ENCODE data around the gene VPS37D.

The VPS37D gene

GRCh38 chr7:73681031-73681430, 13.4 kb downstream of the VPS37D start:
- DNase-seq: no peak

- no peak for DNase-seq
Measured at GRCh38 chr7:73682745-73683055, 15.1 kb downstream of the VPS37D start.

DNA sequence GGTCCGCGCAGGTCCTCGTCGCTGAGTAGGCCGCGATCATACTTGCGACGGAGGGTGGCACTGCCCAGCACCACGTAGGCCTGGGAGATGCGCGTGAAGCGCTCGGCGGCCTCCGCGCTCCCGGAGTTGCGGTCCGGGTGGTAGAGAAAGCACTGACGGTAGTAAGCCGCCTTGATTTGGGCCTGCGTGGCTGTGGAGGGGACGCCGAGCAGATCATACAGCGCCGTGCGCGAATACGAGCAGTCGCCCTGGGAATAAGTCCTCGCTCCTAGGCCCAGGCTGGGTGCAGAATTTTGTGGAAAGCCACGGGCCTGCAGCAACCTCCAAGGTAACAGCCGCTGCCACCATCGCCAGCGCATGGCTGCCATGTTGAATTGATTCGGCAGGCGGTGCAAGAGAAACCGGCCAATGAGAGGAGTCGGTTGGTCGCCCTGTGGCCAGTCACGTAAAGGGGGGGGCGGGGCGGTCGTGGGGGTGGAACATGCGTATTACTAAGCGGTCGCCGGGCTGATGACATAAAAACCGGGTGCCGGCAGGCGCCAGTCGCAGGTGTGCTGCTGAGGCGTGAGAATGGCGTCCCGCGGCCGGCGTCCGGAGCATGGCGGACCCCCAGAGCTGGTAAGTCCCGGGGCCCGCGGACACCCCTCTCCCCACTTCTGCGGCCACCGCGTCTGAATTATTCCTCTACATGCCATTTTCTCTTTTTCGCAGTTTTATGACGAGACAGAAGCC, 15.6 kb downstream of the VPS37D start, which contains the start of the genes BUD23 and DNAJC30:
BUD23 (plus strand) TSS at position 542 of the 732 bp plus-strand sequence; CDS start at position 571, 29 bp downstream.
DNAJC30 (minus strand) TSS at position 398 of the 732 bp plus-strand sequence; CDS start at position 368, 30 bp downstream.
- DNase-seq: peak; percentile 90 to 97

DNA sequence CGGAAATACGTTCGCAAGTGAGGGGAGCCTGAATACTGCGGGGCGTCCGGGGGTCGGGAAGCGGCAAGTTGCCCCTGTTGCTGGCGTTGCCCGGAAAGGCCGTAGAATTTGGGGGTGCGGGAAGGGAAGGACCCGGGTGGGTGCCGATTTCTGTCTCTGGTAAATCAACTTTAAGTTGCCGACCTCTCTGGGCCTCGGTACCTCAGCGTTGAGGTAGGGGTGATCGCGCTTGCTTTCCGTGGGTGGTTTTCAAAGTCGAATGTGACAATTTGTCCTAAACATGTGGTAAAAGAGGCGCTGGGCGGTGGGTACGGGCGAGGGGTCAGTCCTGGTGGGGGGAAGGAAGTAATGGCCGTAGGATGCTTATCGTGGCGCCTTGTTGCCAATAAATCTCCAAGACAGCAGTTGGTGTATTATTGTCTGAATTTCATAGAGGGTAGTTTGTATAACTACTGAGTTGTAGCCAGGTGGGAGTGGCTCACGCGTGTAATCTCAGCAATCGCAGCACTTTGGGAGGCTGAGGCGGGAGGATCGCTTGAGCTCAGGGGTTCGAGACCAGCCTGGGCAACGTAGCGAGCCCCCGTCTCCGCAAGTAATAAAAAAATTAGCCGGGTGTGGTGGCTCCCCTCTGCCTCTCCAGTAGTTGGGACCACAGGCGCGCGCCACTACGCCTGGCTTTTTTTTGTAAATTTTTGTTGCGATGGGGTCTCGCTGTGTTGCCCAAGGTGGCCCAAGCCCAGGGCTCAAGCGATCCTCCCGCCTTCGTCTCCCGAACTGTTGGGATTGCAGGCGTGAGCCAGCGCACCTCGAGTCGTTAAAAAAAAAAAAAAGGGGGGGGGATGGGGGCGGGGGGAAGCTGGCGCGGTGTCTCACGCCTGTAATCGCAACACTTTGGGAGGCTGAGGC, 16.4 kb downstream of the VPS37D start:
- DNase-seq: peak in 1 of 2 experiments; percentile 42

GRCh38 chr7:73685311-73685710, 17.7 kb downstream of the VPS37D start:
- DNase-seq: no peak

DNA sequence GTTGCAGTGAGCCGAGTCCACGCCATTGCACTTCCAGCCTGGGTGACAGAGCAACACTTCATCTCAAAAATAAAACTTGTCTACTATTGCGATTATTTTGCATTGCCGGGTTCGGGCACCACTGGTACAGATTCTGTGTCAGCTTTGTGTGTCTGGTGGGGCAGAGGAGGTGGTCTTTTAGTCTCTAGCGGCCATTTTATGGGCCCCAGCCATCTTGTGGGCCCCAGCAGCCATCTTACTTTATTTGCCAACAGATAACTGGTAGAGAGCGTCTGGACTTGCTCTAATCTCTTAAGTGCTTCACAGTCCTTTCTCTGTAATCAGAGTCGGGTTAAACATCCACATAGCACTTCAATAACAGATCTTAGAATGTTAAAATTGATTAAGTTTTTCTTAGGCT, 20.7 kb downstream of the VPS37D start:
- no peak for DNase-seq

DNA sequence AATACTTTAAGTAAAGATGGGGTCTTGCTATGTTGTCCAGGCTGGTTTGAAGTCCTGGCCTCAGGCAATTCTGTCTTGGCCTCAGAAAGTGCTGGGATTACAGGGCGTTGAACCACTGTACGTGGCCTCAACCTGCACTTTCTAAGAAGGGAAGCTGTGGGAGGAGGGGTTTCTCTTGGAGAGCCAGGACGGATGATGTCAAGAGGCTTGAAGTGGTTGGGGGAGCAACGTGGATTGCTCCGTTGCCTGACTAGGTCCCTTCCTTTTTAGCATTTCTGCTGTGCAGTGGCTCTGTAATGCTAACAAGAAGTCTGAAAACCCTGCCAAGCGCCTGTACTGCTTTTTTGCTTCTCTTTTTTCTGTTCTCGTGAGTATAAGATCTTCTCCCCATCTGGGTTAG, 23.0 kb downstream of the VPS37D start:
- no peak for DNase-seq

- DNase-seq: no peak
Measured at GRCh38 chr7:73696372-73696771, 28.7 kb downstream of the VPS37D start.

- DNase-seq: no peak
Measured at GRCh38 chr7:73698410-73698809, 30.8 kb downstream of the VPS37D start.

DNA sequence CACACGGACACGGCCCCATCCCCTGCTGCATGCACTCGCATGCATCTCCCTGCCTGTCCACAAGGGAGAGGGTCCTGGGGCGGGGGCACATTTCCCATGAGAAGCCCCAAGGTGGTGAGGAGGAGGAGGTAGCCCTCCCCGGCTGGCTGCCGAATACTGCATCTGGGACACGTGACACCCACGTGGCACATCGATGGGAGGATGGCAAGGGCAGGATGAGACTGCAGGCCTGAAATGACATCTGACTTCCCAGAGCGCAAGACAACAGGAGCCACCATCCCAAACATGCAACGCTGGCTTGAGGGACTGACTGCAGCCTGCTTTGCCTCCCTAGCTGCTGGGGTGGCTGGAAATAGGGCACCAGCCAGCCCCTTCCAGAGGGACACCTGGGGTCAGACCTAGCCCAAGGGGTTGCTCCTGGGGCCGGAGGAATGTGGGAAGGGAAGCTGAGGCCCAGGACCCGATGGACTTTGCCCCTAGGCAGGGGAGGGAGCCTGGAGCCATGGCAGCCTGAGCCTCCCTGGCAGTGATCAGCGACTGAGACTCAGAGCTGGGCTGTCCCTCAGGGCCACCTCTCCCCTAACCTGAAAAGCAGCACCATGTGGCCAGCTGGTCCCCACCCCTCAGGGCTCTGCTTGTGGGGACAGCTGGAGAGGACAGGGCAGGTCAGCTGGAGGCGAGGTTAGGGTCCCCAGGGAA, 31.9 kb downstream of the VPS37D start:
- DNase-seq: no peak

- no peak for DNase-seq
Measured at GRCh38 chr7:73700069-73700423, 32.4 kb downstream of the VPS37D start.

DNA sequence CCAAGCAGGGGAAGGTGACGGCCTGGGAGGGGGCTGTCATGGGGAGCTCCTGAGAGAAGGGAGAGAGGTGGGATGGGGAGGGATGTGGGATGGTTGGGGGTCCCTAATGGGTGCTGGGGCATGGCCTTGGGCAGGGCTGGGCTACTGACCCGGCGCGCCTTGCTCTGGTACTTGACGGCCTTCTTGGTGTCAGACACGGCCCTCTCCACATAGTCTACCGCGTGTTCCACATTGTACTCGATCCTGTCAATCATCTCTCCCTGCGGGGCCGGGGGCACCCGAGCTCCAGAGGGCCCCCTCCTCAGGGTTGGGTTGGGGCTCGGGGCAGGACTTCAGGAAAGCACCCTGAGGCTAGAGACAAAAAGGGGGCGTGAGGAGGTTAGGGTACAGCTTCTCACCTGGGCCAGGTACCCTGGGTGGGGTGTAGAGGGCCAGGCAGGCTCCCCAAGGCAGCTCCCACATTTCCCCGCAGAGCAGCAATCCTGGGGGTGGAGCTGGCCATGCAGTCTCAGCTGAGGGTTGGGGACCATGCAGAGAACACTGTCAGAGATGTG, 33.0 kb downstream of the VPS37D start:
- no peak for DNase-seq

- DNase-seq: peak in 1 of 2 experiments; percentile 53
Measured at GRCh38 chr7:73701357-73701995, 33.8 kb downstream of the VPS37D start.

DNA sequence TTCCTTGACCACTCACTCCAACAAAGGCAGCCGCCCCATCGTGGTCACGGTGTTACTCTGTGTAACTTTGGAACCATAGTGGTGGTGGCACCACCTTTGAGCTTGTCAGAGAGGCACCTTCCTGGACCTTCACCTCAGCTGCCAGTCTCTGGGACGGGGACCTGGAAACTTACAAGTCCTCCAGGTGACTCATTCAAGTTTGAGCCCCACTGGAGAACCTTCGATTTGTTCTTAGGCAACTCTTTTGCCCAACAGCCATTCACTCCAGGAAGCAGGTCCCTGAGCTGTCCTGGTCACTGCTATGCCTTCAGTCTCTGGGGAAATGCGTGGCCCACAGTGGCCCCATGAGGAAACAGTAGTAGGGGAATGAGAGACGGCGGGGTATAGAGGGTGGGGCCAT, 34.6 kb downstream of the VPS37D start:
- DNase-seq: no peak

- DNase-seq: no peak
Measured at GRCh38 chr7:73702665-73703064, 35.0 kb downstream of the VPS37D start.

DNA sequence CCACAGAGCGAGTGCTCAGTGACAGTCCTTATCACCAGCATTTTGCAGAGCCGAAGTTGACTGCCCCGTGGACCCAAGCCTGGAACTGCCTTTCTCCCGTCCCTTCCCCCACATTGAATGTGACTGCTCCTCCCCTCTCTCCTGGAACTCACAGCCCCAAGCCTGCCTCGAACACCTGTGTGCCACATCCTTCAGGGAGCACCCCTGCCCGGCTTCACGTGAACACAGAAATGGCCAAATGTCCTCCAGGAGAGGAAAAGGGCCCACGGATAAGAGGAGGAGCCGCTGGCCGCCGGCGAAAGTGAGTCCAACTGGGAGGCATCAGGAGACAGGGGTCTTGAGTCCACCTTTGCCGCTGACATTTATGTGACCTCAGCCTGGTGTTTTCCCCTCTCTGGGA, 35.6 kb downstream of the VPS37D start:
- no peak for DNase-seq

- peak in 1 of 2 experiments; percentile 64 for DNase-seq
Measured at GRCh38 chr7:73703757-73704639, 36.4 kb downstream of the VPS37D start.

DNA sequence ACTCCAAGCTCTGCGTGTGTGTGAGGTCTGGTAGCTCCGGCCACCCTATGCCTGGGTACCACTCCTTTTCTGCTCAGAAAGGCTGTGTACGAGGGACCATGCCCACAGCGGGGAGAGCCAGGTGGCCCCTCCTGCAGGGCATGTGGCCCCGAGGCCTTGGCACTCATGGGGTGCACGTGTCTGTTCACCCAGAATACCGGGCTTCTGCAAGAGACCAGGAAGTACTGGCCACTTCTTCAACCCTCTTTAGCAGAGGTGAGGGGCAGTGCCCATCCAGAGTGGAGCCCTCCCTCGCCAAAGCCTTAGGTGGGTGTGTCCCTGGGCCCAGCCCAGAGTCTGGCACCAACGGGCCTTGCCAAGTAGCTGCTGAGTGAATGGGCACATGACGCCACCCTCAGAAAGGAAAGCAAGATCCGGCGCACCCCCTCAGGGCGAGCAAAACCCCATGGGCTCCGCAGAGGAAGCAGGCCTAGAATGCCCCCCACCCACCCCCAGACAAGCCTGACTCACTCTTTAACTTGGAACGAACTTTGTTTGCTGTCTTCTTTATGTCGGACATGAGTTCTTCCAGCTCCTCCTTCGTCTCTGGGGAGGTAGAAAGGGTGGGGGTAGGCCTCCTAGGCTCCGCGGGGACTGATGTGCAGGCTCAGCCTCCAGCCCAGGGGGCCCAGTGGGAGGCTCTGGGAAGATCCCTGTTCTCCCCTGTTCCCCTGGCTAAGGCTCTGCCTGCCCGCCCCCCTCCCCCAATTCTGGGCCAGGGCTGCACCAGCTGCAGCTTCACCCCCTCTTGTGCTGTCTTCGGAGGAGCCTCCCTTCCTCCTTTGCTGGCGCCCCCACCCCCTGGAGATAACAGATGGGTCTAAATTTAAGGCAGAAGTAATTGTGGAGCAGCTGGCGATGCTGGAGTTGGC, 37.3 kb downstream of the VPS37D start:
- DNase-seq: no peak

DNA sequence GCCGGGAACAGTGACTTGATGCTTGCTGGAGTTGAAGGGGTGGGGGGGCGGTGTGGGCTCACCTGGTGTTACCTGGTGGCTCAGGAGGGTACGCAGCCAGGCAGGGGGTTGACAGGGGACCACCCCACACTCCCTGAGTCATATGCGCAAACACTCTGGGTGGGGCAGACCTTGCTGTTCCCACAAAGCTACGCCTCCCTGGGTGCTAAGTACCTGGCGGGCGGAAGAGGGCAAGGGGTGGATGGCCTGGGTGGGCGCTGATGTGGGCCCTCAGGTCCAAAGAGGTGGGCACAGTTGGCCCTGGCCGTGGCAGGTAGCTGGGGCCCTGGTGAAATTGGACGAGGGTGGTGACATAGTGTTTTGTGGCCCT, 37.9 kb downstream of the VPS37D start:
- no peak for DNase-seq
